ENCODE measurements around the gene HK1. TPM values are rescaled to one million over a fixed set of nuclear protein-coding genes. Genes with fewer than 3 reads are reported as not detected.

HK1 gene
- total RNA-seq, 2 donors from 2014 or later: 150 to 158 TPM

- H3K36me3 ChIP-seq: peaks cover 18% of the 10 kb centered on the region
- TF ChIP-seq, protein P1, sequence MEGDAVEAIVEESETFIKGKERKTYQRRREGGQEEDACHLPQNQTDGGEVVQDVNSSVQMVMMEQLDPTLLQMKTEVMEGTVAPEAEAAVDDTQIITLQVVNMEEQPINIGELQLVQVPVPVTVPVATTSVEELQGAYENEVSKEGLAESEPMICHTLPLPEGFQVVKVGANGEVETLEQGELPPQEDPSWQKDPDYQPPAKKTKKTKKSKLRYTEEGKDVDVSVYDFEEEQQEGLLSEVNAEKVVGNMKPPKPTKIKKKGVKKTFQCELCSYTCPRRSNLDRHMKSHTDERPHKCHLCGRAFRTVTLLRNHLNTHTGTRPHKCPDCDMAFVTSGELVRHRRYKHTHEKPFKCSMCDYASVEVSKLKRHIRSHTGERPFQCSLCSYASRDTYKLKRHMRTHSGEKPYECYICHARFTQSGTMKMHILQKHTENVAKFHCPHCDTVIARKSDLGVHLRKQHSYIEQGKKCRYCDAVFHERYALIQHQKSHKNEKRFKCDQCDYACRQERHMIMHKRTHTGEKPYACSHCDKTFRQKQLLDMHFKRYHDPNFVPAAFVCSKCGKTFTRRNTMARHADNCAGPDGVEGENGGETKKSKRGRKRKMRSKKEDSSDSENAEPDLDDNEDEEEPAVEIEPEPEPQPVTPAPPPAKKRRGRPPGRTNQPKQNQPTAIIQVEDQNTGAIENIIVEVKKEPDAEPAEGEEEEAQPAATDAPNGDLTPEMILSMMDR (IDR thresholded peaks at IDR 0.05): no peak
- peaks cover 15 to 32% of the 10 kb centered on the region in 2 donors for H3K4me1 ChIP-seq (ENCODE audit: control insufficient read depth in 1 of 2, low read depth in 2 of 2)
- H3K27me3 ChIP-seq (replicated peaks; ENCODE audit: insufficient read depth): no peaks in the 10 kb centered on the region
- H3K4me3 ChIP-seq: peak overlapping the region; percentile 51
- H3K9me3 ChIP-seq: no peaks in the 10 kb centered on the region
- peak overlapping the region; percentile 43 to 74 for H3K27ac ChIP-seq
- DNase-seq (ENCODE audit: low spot score): no peak
- ATAC-seq (ENCODE audit: insufficient number of reproducible peaks, low FRiP score, low read depth): no peak
Observed at GRCh38 chr10:69374931-69375306, 96.6 kb downstream of the HK1 start.

DNA sequence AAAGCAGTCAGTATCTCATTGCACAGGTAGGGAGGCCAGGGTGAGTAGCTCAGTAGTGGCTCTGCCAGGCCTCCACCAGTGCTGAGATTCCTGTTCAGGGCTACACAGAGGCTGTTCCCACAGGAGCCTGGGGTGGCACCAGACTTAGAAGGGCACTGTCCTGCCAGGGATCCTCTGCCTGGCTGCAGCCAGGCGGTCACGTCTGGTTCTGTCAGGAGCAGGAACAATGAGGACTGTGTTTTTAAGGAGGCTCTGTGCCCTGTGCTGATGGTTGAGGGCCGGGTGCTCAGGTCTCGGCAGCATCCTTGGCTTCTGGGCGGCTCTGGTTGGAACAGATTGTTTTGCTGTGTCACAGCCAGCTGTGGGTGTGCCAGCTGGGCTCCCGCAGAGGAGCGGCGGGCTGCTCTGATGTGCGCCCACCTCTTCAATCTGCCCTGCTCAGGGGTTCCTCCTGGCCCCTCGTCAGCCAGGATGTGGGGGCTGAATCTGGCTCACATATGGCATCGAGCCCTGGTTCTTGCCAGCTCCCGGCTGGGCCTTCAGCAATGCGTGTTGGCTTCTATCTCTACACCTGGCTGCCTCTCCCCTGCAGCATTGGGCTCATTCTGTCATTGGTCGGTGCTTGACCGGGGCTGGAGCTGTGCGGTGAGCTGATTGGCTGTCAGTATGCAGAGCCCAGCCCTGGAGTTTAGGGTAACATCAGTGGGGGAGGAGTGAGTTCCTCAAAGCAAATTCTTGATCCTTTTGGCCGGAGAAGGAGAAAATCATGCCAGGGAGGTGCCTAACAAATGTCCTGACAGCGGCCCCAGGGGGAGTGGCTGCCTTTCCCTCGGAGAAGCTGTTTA is 97.2 kb downstream of the HK1 start:
- TF ChIP-seq, protein P1 (IDR thresholded peaks at IDR 0.05): no peak
- Histone ChIP-seq H3K9me3 (no peaks in the 10 kb centered on the region), H3K4me3 (peak overlapping the region; percentile 51), H3K27ac (peak overlapping the region; percentile 43 to 74), H3K27me3 (replicated peaks; ENCODE audit: insufficient read depth) (no peaks in the 10 kb centered on the region), H3K36me3 (peaks cover 18% of the 10 kb centered on the region), H3K4me1 (ENCODE audit: control insufficient read depth in 1 of 2, low read depth in 2 of 2) (peaks cover 15 to 32% of the 10 kb centered on the region in 2 donors)
- ATAC-seq (ENCODE audit: insufficient number of reproducible peaks, low FRiP score, low read depth) (no peak), DNase-seq (ENCODE audit: low spot score) (no peak)

- TF ChIP-seq, protein P1 (IDR thresholded peaks at IDR 0.05): no peak
- H3K27ac ChIP-seq: peak overlapping the region; percentile 43 to 74
- no peak overlapping the region for H3K4me3 ChIP-seq
- peaks cover 15 to 32% of the 10 kb centered on the region in 2 donors for H3K4me1 ChIP-seq (ENCODE audit: control insufficient read depth in 1 of 2, low read depth in 2 of 2)
- no peaks in the 10 kb centered on the region for H3K9me3 ChIP-seq
- no peak for DNase-seq (ENCODE audit: low spot score)
- peaks cover 18% of the 10 kb centered on the region for H3K36me3 ChIP-seq
- no peak for ATAC-seq (ENCODE audit: insufficient number of reproducible peaks, low FRiP score, low read depth)
- no peaks in the 10 kb centered on the region for H3K27me3 ChIP-seq (replicated peaks; ENCODE audit: insufficient read depth)
Observed at GRCh38 chr10:69376662-69377061, 98.4 kb downstream of the HK1 start.

DNA sequence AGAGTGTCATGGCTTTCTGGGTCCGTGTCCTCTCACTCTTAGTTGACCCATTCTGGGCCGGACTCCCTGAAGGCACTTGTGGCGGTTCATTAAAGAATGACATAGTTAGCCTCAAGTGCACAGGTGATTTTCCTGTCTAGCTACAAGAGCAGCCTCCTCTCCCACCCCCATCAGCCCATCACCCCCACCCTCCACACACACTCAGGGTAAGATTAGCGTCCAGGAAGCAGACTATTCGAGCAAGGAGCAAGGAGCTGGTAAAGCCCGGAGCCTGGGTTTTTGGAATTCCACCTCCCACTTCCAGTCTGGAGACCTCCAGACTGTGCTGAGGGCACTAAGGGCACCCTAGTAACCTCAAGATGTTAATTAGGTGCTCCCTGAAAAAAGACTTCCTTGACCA is 98.9 kb downstream of the HK1 start:
- Histone ChIP-seq H3K36me3 (peaks cover 18% of the 10 kb centered on the region), H3K27ac (peak overlapping the region; percentile 43 to 74), H3K4me3 (no peak overlapping the region), H3K4me1 (ENCODE audit: control insufficient read depth in 1 of 2, low read depth in 2 of 2) (peaks cover 15 to 32% of the 10 kb centered on the region in 2 donors), H3K9me3 (no peaks in the 10 kb centered on the region), H3K27me3 (replicated peaks; ENCODE audit: insufficient read depth) (no peaks in the 10 kb centered on the region)
- ATAC-seq (ENCODE audit: insufficient number of reproducible peaks, low FRiP score, low read depth) (no peak), DNase-seq (ENCODE audit: low spot score) (no peak)
- TF ChIP-seq, protein P1 (IDR thresholded peaks at IDR 0.05): no peak

GRCh38 chr10:69377933-69378332 is 99.6 kb downstream of the HK1 start:
- TF ChIP-seq, protein P1 (IDR thresholded peaks at IDR 0.05): no peak
- Histone ChIP-seq H3K4me1 (ENCODE audit: control insufficient read depth in 1 of 2, low read depth in 2 of 2) (peaks cover 15 to 32% of the 10 kb centered on the region in 2 donors), H3K4me3 (no peak overlapping the region), H3K9me3 (no peaks in the 10 kb centered on the region), H3K27me3 (replicated peaks; ENCODE audit: insufficient read depth) (no peaks in the 10 kb centered on the region), H3K27ac (peak overlapping the region; percentile 45 to 58), H3K36me3 (peaks cover 26% of the 10 kb centered on the region)
- ATAC-seq (ENCODE audit: insufficient number of reproducible peaks, low FRiP score, low read depth) (no peak), DNase-seq (ENCODE audit: low spot score) (no peak)

Data from thoracic aorta (tissue), 2 donors.